Measurements from ENCODE around the gene ZNF688.

GRCh38 chr16:30585022-30585399 lies 13.5 kb upstream of the ZNF688 start:
- TF ChIP-seq CTCF (IDR thresholded peaks at IDR 0.05; ENCODE audit: low read depth, low read length, poor library complexity, severe bottlenecking), result no peak
- TF ChIP-seq EZH2phosphoT487 (IDR thresholded peaks at IDR 0.05; ENCODE audit: borderline replicate concordance, low read length), result no peak
